Esophagus mucosa (tissue), 1 donor: ENCODE measurements around the gene TBCB. TPM values are rescaled to one million over a fixed set of nuclear protein-coding genes. Genes with fewer than 3 reads are reported as not detected.
A peak's percentile ranks its signal among the peaks of the same experiment; 100 is the strongest.
"Not testable (repeated sequence)": the region's sequence is repeated elsewhere in the genome, so short reads cannot be mapped to it uniquely, and the experiment has no call there.

Experiments used
- ATAC-seq: fragments of 200-7000 bp; cut with Tn5 transposase; one replicate; pipeline ENCODE4 v1.9.1; 2020
- total RNA-seq: library from RNA; stranded (reverse); gene quantifications from one replicate; pipeline ENCODE4 v1.2.4, GENCODE V29; 2023
- donor health status: DM: yes; HTN: yes; CAD: no.

Gene TBCB, protein sequence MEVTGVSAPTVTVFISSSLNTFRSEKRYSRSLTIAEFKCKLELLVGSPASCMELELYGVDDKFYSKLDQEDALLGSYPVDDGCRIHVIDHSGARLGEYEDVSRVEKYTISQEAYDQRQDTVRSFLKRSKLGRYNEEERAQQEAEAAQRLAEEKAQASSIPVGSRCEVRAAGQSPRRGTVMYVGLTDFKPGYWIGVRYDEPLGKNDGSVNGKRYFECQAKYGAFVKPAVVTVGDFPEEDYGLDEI
- 81.5 TPM for total RNA-seq

DNA sequence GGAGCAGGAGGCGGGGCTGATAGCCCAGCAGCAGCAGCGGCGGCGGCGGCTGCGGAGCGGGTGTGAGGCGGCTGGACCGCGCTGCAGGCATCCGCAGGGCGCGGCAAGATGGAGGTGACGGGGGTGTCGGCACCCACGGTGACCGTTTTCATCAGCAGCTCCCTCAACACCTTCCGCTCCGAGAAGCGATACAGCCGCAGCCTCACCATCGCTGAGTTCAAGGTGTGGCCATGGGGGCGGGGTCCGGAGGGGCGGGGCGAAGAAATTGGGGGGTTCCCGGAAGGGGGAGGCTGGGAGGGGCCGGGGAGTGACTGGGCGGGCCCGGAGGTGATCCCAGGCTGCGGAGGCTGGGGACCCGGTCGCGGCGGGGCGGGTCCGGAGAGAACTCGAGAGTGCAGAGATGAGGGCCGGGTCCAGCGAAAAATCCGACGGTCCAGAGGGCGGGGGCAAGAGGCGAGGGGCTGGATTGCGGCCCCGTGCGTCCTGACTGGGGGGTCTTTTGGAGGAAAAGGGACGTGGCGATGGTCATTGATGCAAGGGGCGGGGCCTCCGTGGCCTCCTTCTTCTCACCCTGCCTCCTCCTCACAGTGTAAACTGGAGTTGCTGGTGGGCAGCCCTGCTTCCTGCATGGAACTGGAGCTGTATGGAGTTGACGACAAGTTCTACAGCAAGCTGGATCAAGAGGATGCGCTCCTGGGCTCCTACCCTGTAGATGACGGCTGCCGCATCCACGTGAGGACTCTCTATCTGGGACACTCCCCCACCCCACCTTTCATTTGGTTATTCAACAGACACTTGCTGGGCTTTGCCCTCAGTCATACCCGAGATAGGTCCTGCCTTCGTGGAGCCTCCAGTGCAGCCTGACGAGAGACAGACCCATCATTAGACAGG is at the start of gene TBCB:
Gene TBCB (plus strand): TSS at position 16 of the 891 bp plus-strand sequence. CDS start 93 bp downstream, at position 109.
- peak; percentile 70 for ATAC-seq

DNA sequence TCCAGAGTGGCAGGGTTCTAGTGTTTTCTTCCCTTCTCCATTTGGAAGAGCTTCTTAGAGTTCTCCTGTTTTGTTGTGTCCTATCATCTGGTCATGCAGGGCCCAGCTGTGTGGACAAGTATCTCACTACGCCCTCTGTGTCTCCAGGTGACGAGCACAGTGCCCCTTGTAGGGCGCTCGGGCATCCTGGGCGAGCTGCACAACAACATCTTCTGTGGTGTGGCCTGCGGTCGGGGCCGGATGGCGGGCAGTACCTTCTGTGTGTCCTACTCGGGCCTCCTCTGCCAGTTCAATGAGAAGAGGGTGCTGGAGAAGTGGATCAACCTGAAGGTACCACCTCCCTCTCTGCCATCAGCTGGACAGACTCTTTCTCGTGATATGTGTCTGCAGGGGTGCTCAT is 47.6 kb upstream of the TBCB start:
- no peak for ATAC-seq

DNA sequence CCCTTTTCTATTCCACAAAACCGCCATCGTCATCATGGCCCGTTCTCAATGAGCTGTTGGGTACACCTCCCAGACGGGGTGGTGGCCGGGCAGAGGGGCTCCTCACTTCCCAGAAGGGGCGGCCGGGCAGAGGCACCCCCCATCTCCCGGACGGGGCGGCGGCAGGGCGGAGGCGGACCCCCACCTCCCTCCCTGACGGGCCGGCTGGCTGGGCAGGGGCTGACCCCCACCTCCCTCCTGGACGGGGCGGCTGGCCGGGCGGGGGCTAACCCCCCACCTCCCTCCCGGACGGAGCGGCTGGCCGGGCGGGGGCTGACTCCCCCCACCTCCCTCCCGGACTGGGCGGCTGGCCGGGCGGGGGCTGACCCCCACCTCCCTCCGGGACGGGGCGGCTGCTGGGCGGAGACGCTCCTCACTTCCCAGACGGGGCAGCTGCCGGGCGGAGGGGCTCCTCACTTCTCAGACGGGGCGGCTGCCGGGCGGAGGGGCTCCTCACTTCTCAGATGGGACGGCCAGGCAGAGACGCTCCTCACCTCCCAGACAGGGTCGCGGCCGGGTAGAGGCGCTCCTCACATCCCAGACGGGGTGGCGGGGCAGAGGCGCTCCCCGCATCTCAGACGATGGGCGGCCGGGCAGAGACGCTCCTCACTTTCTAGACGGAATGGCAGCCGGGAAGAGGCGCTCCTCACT is 46.3 kb upstream of the TBCB start:
- not testable (repeated sequence) for ATAC-seq

DNA sequence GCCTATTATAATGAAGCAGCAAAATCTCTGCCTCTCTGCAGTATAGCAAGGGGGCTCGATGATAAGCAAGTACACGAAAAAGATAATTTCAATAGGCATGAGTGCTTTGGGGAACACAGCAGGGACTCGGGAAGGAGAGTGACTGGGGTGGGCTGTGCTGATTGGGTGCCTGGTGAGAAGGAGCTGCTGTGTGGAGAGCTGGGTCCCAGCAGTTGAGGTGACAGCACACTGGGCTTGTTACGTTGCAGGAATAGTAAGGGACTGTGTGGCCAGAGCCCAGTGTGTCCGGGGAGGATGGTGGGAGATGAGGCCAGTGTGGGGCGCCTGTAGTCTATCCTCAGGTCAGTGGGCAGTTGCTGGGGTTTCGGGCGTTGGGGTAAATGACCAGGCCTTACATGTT is 43.2 kb upstream of the TBCB start:
- ATAC-seq, result no peak

DNA sequence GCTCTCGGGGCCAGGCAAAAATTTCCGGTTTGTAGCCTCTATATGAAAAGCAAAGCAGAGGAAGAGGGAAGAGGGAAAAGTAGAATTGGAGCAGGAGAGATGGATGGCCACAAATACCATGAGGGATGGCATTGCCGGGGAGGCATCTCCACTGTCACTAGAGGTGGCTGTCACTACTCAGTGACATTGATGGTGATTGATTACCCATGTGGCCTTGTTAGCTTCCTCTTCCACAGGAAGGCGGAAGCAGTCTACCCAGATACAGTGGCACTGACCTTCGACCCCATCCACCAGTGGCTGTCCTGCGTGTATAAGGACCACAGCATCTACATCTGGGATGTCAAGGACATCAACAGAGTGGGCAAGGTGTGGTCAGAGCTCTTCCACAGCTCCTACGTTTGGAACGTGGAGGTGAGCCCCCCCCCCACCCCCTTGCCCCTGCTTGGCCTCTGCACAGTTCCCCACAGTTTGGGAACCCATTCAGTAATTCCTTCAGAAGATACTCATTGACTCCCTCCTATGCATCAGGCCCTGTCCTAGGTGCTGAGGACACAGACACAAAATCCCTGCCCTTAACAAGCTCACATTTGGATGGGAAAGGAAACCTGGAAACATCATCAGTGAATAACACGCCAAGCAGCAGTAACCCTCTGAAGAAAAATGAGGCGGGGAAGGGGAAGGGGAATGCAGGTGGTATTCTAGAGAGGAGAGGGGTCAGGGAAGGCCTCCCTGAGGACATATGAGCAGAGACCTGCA is 42.0 kb upstream of the TBCB start:
- ATAC-seq, result no peak

DNA sequence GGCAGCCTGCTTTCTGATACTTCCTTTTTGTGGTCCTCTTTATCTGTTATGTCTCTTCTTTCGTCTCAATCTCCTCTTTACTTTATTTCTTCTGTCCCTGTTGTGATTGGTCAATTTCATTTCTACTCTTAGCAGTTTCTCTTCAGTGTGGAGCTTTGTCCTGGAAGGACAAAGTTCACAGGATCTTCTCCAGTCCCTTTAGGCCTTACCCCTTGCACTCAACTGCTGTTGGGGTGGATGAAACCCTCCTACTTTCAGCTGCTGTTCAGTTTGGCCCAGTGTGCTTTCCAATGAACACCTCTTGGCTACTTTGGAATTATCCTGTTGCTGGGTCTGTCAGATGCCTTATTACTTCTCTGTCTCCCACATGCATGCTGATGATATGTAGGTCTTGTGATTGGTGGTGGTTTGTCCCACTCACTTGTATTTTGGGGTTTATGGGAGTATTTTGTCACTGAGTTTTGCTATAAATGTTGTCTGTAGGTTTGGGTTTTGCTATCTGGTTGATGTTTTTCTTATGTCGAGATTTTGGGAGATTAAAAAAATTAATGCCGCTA is 35.8 kb upstream of the TBCB start:
- no peak for ATAC-seq

DNA sequence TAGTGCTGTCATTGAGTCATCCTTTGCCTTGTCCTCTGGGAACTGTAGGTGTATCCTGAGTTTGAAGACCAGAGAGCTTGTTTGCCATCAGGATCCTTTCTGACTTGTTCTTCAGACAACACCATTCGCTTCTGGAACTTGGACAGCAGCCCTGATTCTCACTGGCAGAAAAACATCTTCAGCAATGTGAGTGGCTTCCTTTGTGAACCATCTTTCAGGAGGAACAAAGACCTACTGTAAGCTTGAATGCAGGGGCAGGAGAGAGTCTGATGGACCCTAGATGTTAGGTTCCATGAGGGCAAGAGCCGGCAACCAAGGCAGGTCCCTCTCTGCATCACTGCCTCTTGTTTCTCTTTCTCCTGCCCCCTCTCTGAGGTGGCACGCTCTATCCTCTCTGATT is 33.9 kb upstream of the TBCB start:
- ATAC-seq, result no peak

DNA sequence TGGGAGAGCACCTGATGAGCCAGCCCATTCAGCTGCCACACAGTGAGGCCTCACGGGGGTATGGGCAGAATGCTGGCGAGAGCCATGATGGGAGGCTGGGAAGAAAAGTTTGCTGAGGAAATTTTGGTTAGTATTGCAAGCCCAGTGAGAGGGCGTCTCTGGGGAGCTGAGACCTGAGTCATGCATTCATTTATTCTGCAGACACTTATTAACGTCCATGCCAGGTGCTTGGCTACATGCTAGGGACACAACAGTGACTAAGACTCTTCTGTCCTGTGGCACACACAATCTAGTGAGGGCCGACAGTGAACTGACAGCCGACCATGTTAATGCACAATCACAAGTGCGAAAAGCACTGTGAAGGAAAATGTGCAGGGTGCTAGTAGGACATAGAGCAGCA is 33.4 kb upstream of the TBCB start:
- ATAC-seq, result peak; percentile 78

DNA sequence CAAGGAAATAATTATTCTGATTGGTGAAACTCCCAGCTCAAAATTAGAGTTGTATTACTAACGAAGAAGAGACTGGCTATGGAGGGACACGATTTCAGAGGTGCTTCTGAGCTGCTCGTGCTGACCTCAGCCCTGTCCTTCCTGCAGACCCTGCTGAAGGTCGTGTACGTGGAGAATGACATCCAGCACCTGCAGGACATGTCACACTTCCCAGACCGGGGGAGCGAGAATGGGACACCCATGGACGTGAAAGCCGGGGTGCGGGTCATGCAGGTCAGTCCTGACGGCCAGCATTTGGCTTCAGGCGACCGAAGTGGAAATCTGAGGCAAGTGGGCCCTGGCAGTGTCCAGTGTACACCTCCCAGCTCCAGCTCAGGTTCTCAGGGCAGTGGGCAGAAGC is 32.4 kb upstream of the TBCB start:
- no peak for ATAC-seq

DNA sequence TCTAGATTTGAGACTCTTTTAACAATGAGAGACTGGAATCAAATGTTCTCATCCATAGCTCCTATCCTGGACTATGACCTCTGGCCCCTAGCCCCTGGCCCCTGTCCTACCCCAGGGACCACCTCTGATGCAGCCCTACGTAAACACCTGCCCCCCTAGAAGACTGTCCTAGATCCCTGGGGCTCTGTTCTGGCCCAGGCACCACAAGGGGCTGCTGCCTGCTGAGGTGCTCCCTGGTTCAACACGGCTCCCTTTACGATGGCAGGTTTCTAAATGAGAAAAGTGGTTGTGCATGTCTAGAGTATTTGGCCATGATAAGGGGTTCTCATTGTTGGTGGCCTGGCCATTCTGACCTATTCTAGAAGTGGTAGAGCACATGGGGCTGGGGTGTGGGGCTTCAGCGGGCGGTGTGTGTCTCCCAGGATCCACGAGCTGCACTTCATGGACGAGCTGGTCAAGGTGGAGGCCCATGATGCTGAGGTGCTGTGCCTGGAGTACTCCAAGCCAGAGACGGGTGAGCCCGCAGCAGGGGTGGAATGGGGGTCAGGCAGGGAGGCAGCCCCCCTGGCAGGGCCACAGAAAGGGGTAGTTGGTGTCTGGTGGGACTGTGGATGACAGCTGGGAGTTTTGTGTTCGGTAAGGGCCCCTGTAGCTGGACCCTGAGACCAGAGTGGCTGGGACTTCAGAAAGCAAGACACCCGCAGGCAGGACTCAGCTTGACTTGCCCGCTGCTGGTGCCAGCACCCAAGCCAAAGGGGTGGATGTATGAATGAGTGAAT is 30.8 kb upstream of the TBCB start:
- no peak for ATAC-seq

DNA sequence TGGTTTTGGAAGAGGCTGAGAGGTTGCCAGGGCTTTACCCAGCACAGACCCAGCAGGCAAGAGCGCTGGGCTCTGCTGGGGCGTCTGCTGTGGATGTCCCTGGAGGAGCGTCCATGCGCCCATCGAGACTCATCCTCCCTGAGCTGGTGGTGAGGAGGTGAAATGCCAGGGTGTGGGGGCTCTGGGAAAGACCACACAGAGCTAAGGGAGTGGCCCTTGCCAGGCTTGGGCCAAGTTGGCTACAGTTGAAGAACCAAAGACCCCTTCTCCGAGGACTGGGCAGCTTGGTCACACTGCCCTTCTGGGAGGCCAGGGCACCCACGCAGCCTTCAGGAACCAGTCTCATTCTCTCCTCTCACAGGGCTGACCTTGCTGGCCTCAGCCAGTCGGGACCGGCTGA is 28.9 kb upstream of the TBCB start:
- ATAC-seq, result no peak

DNA sequence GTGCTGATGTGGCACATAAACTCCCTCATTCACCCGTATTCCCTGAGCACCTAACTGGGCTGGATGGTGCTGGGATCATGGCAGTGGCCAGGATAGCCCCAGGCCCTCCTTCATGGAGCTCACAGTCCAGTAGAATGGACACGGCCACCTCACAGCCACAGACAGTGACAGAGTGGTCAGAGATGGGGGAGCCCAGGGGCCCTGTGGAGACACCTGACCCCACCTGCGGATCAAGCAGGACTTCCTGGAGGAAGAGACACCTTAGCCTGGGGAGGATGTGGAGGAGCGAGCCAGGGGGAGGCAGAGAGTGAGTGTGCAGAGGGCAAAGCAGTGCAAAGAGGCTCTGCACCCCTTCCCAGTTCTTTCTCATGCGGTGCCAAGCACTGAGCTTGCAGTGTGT is 25.4 kb upstream of the TBCB start:
- ATAC-seq, result no peak

DNA sequence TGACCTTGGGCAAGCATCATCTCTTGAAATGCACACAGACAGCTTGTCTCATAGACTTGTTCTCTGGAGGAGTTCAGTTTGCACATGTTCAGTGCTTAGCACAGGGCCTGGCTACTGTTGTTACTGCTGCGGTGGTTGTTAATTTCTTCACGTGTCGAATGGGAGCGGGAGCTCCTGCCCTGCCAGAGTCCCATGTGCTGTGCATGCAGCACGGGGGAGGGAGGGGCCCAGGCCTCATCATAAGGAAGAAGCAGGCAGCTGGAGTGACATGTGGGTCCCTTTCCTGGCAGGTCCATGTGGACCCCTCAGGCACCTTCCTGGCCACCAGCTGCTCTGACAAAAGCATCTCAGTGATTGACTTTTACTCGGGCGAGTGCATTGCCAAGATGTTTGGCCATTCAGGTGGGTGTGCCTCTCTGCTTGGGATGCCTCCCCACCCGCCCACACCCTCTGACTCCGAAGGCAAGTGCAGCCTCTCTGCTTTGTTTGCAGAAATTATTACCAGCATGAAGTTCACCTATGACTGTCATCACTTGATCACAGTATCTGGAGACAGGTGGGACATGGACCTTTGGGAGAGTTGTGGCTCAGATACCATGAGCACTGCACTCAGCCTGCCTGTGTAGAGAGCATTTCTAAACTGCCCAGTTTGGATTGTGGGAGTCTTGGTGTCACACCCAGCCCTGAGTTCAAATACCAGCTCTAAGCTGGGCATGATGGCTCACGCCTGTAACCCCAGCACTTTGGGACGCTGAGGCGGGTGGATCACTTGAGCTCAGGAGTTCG is 24.2 kb upstream of the TBCB start:
- ATAC-seq, result peak; percentile 60

DNA sequence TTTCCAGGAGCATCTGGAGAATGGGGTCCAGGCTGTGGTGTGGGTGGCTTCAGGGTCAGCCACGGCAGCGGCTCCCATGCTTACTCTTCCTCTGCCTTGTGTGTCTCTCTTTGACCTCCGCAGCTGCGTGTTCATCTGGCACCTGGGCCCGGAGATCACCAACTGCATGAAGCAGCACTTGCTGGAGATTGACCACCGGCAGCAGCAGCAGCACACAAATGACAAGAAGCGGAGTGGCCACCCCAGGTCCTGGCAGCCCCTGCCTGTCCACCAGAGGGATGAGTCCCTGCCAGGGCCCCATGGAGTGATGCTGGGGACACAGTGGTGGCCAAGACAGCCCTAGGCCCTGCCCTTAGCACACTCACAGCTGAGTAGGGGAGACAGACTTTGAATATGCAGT is 22.7 kb upstream of the TBCB start:
- ATAC-seq, result no peak

DNA sequence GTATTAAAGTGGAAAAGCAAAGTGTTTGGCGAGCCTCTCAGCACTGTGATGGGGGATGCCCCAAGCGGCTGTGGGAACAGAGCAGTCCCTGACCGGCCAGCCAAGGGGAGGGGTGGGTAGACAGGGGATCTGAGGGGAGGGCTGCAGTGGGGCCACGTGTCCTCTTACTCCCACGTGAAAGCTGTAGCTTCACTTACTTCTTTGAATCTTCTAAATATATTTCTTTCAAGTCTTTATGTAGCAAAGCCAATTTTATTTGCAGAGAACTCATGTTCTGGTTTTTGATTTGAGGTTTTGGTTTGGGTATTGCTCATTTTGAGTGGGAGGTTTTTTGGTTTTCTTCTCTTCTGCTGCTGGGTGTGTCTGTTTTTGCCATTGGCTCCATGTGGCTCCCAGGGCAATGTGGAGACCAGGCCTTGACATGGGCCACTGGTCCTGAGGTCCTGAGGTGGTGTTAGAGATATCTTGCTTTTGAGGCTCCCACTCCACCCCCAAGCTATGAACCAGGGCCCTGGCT is 22.1 kb upstream of the TBCB start:
- ATAC-seq, result no peak

DNA sequence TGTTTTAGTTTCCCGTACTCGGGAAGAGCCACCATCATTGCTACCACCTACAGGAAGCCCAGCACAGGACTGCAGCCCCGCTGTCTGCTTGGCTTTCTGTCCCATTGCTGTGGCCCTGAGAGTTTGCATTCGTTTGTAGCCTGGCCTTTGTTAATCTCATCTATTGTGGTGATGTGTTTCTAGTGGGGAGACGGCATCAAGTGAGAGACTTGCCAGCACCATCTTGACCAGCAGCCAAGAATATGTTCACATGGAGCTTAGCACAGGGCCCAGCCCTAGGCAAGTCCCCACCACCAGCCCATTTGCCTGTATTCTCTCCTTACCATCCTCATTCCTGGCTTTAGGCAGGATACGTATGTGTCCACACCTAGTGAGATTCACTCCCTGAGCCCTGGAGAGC is 21.6 kb upstream of the TBCB start:
- no peak for ATAC-seq

DNA sequence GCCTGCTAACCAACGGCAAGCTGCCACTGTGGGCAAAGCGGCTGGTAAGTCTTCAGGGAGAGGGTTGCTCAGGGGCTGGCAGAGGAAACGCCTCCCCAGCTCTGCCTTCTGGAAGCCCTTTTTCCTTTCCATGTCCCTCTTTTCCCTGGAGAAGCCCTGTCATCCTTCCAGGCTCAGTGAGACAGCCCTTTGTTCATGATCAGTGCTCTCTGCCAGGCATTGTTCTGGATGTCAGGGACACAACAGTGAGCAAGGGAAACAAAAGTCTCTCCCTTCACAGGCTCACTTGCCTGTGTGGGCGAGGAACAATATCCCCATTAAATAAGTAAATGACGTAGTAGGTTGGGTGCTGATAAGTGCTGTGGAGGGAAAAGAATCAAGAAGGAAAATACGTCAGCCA is 18.2 kb upstream of the TBCB start:
- ATAC-seq, result no peak

DNA sequence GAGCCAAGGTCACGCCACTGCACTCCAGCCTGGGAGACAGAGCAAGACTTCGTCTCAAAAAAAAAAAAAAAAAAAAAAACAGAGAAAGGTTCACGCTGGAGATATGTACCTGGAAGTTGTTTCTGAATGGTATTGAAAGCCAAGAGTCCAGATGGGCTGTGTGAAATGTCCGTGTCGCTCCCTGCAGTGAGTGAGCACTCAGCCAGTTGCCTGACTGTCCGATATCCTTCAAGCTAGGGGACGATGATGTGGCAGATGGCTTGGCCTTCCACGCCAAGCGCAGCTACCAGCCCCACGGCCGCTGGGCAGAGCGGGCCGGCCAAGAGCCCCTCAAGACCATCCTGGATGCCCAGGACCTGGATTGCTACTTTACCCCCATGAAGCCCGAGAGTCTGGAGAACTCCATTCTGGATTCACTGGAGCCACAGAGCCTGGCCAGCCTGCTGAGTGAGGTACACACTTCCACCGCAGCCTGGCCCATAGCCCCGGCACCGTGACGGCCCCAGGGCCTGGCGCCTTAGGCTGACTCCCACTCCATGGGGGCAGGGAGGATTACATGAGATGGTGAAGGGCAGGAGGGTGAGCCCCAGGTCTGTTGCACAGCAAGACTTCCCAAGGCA is 16.0 kb upstream of the TBCB start:
- ATAC-seq, result no peak

DNA sequence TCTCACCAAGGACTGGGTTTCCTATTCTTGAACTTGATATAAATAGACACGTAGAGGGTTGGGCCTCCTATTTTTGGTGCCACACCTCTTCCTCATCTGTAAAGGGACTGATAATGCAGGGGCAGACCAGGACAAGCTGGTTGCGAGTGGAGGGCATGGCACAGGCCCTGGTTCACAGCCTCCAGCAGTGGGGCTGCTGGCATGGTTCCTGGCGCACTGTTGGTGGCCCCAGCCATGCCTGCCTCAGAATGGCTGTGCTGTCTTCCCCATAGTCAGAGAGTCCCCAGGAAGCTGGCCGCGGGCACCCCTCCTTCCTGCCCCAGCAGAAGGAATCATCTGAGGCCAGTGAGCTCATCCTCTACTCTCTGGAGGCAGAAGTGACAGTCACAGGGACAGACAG is 14.8 kb upstream of the TBCB start:
- peak; percentile 11 for ATAC-seq
